GM21528 (cell line): ENCODE data around the gene DOCK7.
"Not testable (repeated sequence)": the region's sequence is repeated elsewhere in the genome, so short reads cannot be mapped to it uniquely, and the experiment has no call there.

ENCODE experiments used
- ATAC-seq: cut with Tn5 transposase; IDR thresholded peaks from one replicate; pipeline ENCODE4 v1.9.1; 2021; ENCODE audit warnings: mild to moderate bottlenecking, moderate library complexity; ENCODE audit not compliant: unreplicated experiment, low FRiP score

Gene DOCK7

DNA sequence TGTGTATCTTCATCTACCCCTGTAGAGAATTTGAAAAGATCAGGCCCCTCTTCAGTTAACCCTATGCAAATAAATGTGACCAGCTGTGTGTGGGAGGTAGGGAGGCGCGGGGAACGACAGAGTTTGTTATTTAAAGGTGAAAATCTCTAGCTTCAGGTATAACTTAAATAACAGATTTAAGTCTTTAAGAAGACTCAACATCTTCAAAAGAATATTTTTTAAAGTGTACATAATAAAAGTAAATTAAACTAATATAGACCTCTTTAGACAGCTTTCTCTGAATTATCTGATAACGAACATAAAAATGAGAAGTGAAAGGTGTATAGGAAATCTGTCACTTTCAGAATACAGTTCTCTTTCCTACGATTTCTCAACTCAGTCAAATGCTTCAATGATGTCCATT lies 74.9 kb downstream of the DOCK7 start:
- ATAC-seq: peak; percentile 97

DNA sequence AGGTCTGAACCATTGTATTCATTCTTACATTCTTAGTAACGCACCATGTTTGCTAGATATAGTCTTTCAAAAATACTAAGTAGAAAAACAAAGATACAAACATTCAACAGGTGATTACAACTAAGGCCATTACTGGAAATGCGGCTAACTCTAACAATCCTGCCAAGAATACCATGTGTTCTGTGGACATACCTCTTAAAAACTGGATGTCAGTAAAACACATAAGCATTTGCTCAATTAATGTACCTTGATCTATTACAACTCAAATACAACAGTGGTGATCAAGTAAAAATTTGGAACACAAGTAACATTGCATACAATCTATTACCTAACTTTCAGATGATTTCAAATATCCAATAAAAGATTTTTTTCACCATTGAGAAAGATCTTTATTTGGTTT lies 75.4 kb downstream of the DOCK7 start:
- no peak for ATAC-seq

DNA sequence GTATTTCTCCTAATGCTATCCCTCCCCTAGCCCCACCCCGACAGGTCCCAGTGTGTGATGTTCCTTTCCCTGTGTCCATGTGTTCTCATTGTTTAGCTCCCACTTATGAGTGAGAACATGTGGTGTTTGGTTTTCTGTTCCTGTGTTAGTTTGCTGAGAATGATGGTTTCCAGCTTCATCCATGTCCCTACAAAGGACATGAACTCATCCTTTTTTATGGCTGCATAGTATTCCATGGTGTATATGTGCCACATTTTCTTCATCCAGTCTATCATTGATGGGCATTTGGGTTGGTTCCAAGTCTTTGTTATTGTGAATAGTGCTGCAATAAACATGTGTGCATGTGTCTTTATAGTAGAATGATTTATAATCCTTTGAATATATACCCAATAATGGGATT lies 77.6 kb downstream of the DOCK7 start:
- ATAC-seq: not testable (repeated sequence)

DNA sequence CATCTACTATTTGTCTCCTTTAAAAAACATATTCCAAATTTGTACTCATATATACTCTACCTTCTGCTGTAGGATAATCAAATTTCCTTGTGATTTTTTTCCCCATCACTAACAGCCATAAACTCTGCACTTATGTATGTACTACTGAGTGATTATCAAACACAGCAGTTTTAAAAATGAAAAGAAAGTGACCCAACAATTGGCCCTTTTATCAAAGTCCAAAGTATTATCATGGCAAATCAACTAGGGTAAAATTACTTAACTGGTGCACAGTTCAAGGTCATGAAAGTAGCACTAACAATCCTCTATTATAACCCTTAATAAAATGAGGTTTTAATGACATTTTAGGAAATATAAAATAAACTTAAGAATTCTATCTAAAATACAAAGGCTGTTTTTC lies 79.3 kb downstream of the DOCK7 start:
- ATAC-seq: no peak

DNA sequence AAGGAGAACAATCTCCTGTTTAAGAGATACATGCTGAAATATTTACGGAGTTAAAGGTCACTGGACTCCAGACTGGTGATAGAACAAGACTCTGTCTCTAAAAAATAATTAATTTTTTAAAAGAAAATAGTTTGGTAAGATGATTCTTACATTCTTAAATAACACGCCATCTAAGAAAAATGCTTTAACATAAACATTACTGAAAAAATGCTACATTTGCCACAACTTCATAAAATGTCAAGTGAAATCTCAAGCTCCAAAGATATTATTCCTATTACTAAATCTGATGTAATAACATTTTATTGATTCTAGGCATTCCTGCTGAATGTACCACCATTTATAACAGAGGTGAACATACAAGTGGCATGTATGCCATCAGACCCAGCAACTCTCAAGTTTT lies 86.7 kb downstream of the DOCK7 start:
- ATAC-seq: no peak

DNA sequence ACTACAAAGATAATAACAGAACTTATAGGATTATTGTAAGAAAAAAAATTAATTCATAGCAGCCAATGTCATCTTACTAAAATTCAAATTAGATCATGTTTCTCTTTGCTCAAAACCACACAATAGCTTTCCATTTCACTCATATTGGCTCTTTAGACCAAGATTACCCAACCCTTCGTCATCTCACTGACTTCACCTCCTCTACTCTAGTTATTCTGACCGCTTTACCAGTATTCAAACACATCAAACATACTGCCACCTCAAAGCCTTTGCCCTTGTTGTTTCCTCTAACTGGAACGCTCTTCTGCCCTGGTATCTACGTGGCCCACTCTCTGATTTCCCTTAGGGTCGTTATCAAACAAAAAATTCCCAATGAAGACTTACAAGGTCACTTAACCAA lies 89.1 kb downstream of the DOCK7 start:
- no peak for ATAC-seq

DNA sequence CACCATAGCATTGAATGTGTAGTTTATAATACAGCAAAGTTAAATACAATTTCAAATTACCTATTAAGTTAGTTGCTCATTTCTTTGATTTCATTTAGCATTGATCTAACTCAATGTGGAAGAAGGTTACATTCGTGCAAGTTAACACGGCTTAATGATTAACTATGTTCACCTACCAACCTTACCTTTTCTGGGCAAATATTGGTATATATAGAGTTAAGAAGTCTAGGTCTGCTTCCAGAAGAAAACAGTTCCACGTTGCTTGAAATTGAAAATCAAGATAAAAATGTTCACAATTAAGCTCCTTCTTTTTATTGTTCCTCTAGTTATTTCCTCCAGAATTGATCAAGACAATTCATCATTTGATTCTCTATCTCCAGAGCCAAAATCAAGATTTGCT lies 90.9 kb downstream of the DOCK7 start, which contains the start of gene ANGPTL3:
Gene ANGPTL3, plus strand, starts transcription at position 240 of the 400 bp plus-strand sequence. Its CDS starts 47 bp downstream, at position 287.
- ATAC-seq: no peak

DNA sequence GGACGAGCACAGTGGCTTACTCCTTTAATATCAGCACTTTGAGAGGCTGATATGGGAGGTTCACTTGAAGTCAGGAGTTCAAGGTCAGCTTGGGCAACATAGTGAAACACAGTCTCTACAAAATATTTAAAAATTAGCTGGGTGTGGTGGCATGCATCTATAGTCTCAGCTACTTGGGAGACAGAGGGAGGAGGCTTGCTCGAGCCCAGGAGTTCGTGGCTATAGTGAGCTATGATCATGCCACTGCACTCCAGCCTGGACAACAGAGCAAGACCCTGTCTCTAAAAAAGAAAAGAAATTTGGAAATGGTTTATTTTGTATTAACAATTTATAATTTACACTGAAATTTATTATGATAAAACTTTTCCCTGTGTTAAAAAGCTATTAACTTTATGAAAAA lies 92.5 kb downstream of the DOCK7 start:
- no peak for ATAC-seq

DNA sequence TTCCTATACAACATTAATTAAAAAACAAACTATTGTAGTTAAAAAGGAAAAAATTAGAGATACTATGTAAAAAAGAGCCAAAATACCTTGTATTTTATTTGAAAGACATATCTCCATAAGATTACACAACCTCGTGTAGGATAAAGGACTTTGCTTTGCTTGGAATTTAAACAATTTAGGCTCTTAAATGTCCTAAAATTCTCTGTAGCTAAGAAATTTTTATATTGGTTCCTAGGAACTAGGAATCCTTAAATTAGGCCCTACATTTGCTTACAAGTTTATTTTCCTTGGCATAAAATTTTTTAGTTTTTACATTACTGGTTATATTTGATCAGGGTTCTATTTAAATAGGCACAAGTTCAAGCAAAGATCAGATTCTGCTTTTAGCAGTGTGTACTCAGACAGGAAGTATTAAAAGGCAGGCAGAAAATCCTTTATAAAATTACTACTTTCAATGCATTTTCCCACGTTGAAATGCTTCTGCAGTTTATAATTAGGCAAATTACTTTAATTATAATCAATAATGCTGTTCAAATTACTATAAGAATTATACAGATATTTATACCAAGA lies 94.3 kb downstream of the DOCK7 start:
- no peak for ATAC-seq

DNA sequence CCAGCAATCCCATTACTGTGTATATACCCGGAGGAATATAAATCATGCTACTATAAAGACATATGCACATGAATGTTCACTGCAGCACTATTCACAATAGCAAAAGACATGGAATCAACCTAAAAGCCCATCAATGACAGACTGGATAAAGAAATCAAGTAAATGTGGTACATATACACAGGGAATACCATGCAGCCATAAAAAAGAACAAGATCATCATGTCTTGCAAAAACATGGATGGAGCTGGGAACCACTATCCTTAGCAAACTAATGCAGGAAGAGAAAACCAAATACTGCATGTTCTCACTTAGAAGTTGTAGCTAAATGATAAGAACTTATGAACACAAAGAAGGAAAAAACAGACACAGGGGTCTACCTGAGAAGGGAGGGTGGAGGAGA lies 97.2 kb downstream of the DOCK7 start:
- no peak for ATAC-seq

DNA sequence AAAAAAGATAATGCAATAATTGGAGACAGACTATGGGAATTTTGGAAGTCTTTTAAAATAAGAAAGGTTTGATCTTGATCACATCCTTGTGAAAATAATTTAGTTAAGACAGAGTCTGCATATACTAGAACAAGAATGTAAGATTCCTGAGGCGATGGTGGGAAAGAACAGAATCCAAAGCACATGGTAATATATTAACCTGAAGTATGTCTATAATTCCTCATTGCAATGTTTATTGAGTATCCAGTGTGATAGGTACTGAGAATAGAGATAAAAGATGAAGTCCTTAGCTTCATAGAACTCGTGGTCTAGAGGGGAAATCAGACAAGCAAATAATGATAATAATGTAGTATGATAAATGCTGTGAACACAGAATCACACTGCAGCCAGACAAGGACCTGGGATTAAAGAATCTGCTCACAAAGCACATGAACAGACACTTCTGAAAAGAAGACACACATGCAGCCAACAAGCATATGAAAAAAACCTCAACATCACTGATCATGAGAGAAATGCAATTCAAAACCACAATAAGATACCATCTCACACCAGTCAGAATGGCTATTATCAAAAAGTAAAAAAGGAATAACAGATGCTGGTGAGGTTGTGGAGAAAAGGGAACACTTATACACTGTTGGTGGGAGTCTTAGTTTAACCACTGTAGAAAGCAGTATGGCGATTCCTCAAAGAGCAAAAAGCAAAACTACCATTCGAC lies 97.8 kb downstream of the DOCK7 start:
- no peak for ATAC-seq

DNA sequence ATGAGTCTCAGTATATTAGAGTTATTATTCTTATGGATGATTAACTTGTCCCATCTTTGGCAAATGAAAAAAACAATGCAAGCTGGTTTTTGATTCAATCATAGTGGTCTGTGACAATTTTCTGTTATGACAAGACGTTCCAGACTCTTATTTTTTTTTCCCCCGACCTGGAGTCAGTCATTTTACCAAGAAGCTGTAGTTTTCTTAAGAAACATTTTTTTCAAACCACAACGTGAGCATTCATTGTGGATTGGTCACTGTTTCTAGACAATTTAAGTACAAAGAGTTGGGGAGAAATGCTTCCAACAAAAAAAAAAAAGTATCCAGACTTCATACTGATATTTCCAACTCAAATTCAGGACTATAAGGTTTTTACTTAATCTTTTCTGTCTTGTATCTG lies 98.9 kb downstream of the DOCK7 start:
- ATAC-seq: no peak

DNA sequence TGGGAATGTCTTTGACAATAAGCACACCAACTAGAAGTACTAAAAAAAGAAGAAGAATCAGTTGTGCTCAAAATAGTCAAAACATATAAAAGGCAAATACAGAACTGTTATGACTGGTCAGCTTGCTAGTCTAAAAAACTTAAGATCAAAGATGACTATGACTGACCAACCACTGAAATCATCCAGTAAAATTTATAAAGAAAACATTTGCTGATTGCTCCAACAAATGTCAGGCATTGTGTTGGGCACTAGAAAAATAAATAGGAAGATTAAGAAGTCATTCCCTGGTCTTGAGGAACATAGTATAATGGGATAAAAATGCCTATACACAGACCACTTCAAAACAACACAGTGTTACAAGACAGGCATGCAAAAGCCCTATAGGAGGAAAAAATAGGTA lies 100.2 kb downstream of the DOCK7 start:
- no peak for ATAC-seq

DNA sequence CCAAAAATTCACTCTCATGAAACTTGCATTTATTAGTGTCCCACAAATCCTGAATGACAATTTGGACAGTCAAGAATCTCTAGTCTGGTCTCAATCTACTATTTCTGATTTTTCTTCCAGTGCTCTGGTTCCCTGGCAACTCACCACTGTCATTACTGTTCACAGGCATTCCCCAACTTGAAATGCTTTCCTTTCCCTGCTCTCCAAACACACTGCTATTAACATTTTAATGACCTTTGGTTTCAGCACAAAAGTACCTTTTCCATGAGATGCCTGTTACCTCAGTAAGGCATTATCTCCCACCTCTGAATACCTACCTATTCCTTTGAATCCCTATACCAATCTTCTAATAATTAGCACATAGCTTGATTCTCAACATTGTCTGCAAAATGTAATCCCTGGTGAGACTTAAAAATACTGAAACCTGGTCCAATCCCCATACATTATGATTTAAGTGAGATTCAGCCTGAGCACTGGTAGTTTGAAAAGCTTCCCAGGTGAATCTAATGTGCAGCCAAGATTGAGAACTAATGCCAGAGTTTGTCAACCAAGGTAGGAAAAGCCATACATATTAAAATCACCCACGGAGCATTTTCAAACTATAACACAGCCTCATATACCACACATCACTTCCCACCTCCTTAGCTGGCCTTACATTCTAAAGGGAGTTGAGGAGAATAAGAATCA lies 102.6 kb downstream of the DOCK7 start:
- no peak for ATAC-seq

DNA sequence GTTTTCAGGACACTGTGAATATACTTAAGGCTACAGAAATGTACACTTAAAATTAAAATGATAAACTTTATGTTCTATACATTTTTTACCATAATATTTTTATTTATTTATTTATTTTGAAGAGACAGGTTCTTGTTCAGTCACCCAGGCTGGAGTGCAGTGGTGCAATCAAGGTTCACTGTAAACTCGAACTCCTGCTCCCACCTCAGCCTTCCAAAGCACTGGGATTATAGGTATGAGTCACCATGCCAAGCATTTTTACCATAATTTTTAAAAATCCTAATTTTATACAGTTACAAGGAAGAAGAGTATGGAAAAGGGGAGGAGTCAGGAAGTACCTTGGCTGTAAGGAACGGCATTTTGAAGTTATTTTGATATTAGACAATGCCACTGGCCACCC lies 114.5 kb downstream of the DOCK7 start:
- ATAC-seq: no peak

DNA sequence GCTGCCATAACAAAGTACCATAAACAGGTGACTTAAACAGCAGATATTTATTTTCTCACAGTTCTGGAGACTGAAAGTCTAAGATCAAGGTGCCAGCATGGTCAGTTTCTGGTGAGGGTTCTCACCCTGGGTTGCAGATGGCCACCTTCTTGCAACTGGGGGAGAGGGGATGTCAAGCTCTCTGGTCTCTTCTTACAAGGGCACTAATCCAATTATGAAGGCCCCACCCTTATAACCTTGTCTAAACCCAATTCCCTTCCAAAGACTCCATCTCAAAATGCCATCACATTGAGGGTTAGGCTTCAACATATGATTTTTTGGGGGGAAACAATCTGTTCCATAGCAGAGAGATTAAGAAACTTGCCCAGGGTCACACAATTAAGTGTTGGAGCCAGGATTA lies 115.7 kb downstream of the DOCK7 start:
- ATAC-seq: no peak

DNA sequence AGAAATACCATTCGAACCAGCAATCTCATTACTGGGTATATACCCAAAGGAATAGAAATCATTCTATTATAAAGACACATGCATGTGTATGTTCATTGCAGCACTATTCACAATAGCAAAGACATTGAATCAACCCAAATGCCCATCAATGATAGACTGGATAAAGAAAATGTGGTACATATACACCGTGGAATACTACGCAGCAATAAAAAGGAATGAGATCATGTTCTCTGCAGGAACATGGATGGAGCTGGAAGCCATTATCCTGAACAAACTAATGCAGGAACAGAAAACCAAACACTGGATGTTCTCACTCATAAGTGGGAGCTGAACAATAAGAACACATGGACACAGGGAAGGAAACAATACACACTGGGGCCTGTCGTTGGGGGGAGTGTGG lies 116.7 kb downstream of the DOCK7 start:
- not testable (repeated sequence) for ATAC-seq

DNA sequence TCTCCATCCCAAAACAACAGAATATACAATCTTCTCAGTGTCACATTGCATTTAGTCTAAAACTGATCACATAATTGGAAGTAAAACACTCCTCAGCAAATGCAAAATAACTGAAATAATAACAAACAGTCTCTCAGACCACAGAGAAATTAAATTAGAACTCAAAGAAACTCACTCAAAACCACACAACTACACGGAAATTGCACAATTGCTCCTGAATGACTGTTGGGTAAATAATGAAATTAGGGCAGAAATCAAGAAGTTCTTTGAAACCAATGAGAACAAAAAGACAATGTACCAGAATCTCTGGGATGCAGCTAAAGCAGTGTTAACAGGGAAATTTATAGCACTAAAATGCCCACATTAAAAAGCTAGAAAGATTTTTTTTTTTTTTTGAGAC lies 120.3 kb downstream of the DOCK7 start:
- ATAC-seq: not testable (repeated sequence)

DNA sequence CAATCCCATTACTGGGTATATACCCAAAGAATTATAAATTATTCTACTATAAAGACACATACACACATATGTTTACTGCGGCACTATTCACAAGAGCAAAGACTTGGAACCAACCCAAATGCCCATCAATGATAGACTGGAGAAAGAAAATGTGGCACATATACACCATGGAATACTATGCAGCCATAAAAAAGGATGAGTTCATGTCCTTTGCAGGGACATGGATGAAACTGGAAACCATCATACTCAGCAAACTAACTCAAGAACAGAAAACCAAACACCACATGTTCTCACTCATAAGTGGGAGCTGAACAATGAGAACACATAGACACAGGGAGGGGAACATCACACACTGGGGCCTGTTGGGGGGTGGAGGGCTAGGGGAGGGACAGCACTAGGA lies 121.0 kb downstream of the DOCK7 start:
- not testable (repeated sequence) for ATAC-seq

DNA sequence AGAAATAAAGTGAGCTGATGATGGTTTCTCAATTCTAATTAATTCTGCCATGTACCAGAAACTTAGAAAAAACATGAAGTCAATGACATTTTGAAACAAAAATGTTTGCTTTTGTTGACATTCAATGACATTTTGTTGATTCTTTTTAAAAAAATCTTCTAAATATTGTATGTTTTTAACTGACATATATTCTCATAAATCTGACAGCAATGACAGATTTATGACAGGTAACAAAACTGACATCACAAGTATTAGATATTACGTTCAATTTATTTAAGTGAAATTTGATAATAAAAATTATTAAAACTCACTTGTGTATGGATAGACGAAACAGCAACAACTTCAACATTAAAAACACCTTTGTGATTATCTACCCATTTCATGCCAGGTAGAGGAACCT lies 126.9 kb downstream of the DOCK7 start:
- no peak for ATAC-seq

DNA sequence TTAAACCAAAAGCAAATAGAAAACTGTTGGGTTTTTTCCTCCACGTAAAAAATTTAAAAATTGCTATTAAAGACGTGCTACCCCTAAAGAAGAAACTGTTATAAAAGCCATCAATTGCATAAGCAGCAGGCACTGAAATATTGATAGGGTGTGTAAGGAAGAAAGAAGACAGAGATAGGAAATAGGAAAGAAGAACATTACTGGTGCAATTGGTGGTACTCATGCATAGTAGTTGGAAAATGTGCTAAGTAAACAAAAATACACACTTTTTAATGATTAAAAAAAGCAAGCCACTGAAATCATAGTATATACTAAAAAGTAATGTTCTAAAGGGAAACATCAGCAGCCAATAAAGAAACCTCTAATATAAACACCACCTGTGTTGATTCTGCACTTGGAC lies 143.6 kb downstream of the DOCK7 start:
- no peak for ATAC-seq

DNA sequence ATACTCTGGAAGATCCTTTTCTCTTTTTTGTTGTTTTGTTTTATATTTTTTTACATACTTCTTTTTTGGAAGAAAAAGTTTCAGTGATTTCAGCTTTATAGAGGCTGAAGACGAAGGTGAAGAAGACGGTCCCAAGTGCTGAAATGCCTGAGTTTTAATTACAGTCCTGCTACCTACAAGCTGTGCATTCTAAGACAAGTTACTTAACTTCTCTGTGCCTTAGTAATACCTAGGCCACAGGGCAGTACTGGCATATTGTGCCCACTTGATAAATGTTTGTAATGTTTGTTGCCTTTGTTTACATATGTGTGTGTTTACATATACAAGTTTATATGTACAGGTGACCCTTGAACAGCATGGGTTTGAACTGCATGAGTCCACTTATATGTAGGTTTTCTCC lies 147.1 kb downstream of the DOCK7 start:
- ATAC-seq: no peak
